Measurements from ENCODE around the gene PDZD2.

GRCh38 chr5:32058101-32058500 is 419.2 kb downstream of the PDZD2 start:
- TF ChIP-seq, protein P1, sequence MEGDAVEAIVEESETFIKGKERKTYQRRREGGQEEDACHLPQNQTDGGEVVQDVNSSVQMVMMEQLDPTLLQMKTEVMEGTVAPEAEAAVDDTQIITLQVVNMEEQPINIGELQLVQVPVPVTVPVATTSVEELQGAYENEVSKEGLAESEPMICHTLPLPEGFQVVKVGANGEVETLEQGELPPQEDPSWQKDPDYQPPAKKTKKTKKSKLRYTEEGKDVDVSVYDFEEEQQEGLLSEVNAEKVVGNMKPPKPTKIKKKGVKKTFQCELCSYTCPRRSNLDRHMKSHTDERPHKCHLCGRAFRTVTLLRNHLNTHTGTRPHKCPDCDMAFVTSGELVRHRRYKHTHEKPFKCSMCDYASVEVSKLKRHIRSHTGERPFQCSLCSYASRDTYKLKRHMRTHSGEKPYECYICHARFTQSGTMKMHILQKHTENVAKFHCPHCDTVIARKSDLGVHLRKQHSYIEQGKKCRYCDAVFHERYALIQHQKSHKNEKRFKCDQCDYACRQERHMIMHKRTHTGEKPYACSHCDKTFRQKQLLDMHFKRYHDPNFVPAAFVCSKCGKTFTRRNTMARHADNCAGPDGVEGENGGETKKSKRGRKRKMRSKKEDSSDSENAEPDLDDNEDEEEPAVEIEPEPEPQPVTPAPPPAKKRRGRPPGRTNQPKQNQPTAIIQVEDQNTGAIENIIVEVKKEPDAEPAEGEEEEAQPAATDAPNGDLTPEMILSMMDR (conservative IDR thresholded peaks at IDR 0.05 in 1 of 2, IDR thresholded peaks at IDR 0.05 in 1 of 2; ENCODE audit: extremely low read depth in 1 of 2, insufficient read depth in 1 of 2, low read depth in 1 of 2, low read length in 2 of 2), result no peak
- TF ChIP-seq EZH2 (IDR thresholded peaks at IDR 0.05; ENCODE audit: borderline replicate concordance, low read length), result no peak

Measured in mammary epithelial cell (primary cell).